K562 (cell line): ENCODE measurements around the gene CERS1. TPM values are rescaled to one million over a fixed set of nuclear protein-coding genes. Genes with fewer than 3 reads are reported as not detected.

Source experiments
- CC2D1A ChIP-seq: fragments of 450-650 bp; IDR thresholded peaks from 2 replicates; pipeline ENCODE4 v1.6.1; 2017; ENCODE audit warnings: mild to moderate bottlenecking
- ELF1 ChIP-seq: fragments of 200-800 bp; sonication (Bioruptor generic); IDR thresholded peaks from 2 replicates; pipeline ENCODE4 v1.6.1; 2016; ENCODE audit warnings: missing genetic modification characterization, missing compliant biosample characterization
- MTA3 ChIP-seq: fragments of 450-650 bp; formaldehyde crosslinking; IDR thresholded peaks from 2 replicates; pipeline ENCODE4 v1.6.1; 2017; ENCODE audit warnings: mild to moderate bottlenecking, borderline replicate concordance
- SREBF1 ChIP-seq: fragments of 150-350 bp; IDR thresholded peaks from 2 replicates; pipeline ENCODE4 v1.6.1; 2014; ENCODE audit warnings: antibody characterized with exemption, low read depth, low read length, borderline replicate concordance
- polyA plus RNA-seq, 8 experiments: library from polyadenylated mRNA; depleted of rRNA in 4 of 8; stranded (reverse) in 5 of 8; unstranded in 3 of 8; fragments of >200 nt; fragmentation: Nextera tagmentation in 2 of 8; fragmentation: Illumina TruSeq in 1 of 8; extraction: Ambion mirVana in 2 of 8; extraction: Trizol in 1 of 8; gene quantifications; 2 replicates each; pipeline versions ENCODE4 v1.2.1 to v1.2.3, GENCODE V29; 2011 to 2014; ENCODE audit warnings: inconsistent platforms in 1 of 8, missing spikeins in 1 of 8
- total RNA-seq, 7 experiments: library from RNA; depleted of rRNA in 6 of 7; stranded (reverse); fragments of >200 nt in 6 of 7; fragmentation: Illumina TruSeq in 2 of 7; extraction: Trizol in 2 of 7; gene quantifications; 2 replicates each; pipeline versions ENCODE4 v1.2.1 to v1.2.3, GENCODE V29; 2011 to 2021; ENCODE audit warnings: low replicate concordance in 1 of 7
- TF ChIP-seq, protein P1 (sequence below), 3 experiments: fragments of 200-800 bp in 1 of 3; fragments of 250-450 bp in 1 of 3; fragments of 450-650 bp in 1 of 3; sonication (Bioruptor Pico) in 1 of 3; sonication (Bioruptor generic) in 1 of 3; formaldehyde crosslinking in 1 of 3; IDR thresholded peaks; 2 replicates each; pipeline versions ENCODE4 v1.6.1 to v1.8.0; 2016 to 2022; ENCODE audit warnings: mild to moderate bottlenecking in 2 of 3, missing genetic modification characterization in 2 of 3, missing compliant biosample characterization in 1 of 3, moderate library complexity in 1 of 3
- TF ChIP-seq, protein P2 (sequence below): IDR thresholded peaks from 3 replicates; pipeline ENCODE4 v1.6.1; 2011; ENCODE audit warnings: borderline replicate concordance, mild to moderate bottlenecking, moderate library complexity; ENCODE audit not compliant: insufficient read length; ENCODE audit errors: extremely low read depth
- TF ChIP-seq, protein P3 (sequence below): fragments of 250-450 bp; sonication (Bioruptor Pico); IDR thresholded peaks from 2 replicates; pipeline ENCODE4 v1.5.0; 2021; ENCODE audit warnings: mild to moderate bottlenecking, moderate library complexity

The CERS1 gene
- total and polyA plus RNA-seq, 9 of the 15 experiments (the other 6 are each of a cell fraction or from before 2014, with no cell fraction given), result 0.33 to 1.5 (median 0.86) TPM; not detected in 2

DNA sequence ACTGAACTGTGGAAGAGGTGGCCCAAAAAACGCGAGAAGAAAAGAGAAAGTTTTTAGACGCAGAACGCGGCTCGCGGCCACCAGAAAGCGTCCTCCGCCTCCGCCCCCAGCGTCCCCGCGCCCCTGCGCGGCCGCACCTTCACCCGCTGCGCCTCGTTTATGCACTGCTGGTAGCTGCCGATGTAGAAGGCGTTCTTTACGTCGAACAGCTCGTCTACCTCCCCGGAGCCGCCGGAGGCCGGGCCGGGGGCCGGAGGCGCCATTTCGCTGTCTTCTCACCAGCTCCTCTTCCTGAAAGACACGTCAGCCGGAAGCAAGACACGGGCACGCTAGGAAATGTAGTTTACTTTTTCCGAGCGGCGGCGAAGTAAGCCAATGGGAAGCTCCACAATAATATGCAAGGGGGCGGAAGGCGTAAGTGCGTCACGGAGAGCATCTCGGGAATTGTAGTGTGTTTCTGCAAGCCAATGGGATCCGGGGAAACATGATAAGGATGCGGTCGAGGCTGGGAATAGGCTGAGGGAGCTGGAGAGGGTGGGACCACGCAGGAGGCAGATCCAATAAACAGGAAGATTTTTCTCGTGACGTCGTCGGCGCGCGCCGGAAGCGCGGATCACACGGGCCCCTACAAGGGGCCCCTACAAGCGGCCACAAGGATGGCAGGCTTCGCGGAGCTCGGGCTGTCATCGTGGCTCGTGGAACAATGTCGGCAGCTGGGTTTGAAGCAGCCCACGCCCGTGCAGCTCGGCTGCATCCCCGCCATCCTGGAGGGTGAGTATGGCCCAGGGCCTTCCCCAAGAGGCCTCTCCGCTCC lies 23.3 kb upstream of the CERS1 start, which contains the start of the genes COPE and DDX49 (continued):
- TF ChIP-seq MTA3 (0 out of 2 replicates have a peak, but pooled peaks have one; percentile 65), CC2D1A (no peak), ELF1 (peak; percentile 100), SREBF1 (peak; percentile 46; the same call in 1 of the 2 replicates)
- TF ChIP-seq, protein P1, sequence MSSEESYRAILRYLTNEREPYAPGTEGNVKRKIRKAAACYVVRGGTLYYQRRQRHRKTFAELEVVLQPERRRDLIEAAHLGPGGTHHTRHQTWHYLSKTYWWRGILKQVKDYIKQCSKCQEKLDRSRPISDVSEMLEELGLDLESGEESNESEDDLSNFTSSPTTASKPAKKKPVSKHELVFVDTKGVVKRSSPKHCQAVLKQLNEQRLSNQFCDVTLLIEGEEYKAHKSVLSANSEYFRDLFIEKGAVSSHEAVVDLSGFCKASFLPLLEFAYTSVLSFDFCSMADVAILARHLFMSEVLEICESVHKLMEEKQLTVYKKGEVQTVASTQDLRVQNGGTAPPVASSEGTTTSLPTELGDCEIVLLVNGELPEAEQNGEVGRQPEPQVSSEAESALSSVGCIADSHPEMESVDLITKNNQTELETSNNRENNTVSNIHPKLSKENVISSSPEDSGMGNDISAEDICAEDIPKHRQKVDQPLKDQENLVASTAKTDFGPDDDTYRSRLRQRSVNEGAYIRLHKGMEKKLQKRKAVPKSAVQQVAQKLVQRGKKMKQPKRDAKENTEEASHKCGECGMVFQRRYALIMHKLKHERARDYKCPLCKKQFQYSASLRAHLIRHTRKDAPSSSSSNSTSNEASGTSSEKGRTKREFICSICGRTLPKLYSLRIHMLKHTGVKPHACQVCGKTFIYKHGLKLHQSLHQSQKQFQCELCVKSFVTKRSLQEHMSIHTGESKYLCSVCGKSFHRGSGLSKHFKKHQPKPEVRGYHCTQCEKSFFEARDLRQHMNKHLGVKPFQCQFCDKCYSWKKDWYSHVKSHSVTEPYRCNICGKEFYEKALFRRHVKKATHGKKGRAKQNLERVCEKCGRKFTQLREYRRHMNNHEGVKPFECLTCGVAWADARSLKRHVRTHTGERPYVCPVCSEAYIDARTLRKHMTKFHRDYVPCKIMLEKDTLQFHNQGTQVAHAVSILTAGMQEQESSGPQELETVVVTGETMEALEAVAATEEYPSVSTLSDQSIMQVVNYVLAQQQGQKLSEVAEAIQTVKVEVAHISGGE (CRISPR knock-in tag; IDR thresholded peaks at IDR 0.05), result peak in 1 of 3 experiments; percentile 75; a peak in 1 of 6 replicates
- TF ChIP-seq, protein P2, sequence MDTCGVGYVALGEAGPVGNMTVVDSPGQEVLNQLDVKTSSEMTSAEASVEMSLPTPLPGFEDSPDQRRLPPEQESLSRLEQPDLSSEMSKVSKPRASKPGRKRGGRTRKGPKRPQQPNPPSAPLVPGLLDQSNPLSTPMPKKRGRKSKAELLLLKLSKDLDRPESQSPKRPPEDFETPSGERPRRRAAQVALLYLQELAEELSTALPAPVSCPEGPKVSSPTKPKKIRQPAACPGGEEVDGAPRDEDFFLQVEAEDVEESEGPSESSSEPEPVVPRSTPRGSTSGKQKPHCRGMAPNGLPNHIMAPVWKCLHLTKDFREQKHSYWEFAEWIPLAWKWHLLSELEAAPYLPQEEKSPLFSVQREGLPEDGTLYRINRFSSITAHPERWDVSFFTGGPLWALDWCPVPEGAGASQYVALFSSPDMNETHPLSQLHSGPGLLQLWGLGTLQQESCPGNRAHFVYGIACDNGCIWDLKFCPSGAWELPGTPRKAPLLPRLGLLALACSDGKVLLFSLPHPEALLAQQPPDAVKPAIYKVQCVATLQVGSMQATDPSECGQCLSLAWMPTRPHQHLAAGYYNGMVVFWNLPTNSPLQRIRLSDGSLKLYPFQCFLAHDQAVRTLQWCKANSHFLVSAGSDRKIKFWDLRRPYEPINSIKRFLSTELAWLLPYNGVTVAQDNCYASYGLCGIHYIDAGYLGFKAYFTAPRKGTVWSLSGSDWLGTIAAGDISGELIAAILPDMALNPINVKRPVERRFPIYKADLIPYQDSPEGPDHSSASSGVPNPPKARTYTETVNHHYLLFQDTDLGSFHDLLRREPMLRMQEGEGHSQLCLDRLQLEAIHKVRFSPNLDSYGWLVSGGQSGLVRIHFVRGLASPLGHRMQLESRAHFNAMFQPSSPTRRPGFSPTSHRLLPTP, result no peak
- TF ChIP-seq, protein P3, sequence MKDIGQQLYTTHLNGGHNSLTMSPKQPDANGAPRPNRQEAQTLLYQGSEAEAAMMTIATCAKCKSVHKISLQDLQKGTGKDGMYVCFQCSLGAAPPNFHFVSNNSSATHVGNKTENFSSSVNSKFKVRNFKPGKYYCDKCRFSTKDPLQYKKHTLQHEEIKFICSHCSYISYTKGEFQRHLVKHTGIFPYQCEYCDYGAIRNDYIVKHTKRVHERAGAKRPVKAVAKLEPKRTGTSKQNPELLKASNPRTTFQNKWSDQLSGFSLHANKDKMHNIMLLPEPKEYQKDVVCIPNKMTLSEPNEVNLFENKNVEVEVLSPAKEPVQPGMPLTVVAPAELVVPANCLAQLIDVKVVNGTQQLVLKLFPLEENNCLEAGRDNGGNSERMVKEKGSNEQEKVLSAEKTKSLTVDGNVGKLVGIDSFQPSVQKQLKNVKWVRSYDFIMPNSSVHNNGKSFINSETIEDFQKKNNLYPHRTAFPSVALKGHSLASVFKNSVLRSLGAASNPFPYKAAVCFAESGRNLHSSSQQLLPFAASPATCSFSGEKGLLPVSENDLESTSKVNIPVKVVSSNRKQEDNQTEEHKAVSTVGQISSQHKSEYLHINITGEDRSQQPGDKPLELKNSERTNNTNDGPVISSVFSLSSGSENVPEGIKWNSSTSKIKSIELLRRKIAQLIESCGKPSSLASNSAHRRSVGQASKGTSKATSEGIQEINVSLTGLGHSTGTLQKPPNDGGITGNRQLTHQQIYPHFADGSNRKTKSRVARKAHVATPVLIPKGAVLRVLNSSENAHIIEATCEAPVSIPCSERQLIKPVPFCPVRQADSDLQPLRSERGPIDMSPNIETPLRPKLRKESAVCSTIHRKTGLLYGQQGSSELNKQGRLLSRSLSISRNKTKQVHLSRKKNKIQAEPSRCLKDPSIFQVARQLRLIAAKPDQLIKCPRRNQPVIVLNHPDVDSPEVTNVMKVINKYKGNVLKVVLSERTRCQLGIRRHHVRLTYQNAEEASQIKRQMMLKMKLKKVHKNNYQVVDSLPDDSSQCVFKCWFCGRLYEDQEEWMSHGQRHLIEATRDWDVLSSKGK (CRISPR knock-in tag), result no peak
